ENCODE data around the gene DDX17. TPM values are rescaled to one million over a fixed set of nuclear protein-coding genes. Genes with fewer than 3 reads are reported as not detected.

Gene DDX17
- total RNA-seq, 1 experiment from 2014 or later: 529 TPM

DNA sequence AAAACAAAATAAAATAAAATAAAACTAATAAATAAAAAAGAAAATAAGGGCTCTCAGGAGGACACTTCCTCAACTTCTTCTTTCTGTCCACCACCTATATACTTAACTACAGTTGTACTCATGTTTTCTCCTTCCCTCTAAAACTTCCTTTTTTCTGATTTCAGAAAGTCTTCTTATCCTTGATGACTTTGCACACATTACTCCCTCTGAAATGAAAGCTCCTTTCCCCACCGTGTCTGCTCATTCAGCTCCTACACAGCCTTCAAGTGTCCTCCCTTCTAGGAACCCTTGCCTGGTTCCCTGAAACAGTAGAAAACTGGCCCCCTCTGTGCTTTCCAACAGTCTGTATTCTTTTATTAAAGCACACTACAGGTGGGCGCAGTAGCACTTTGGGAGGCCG lies 18.3 kb upstream of the DDX17 start:
- H3K4me1 ChIP-seq (ENCODE audit: insufficient read depth, low read length): no peaks in the 10 kb centered on the region
- Mint-ChIP-seq H3K4me1 (no peaks in the 10 kb centered on the region), H3K4me3 (no peak overlapping the region), H3K27me3 (ENCODE audit: low read depth) (no peaks in the 10 kb centered on the region; the same call in 1 of the 2 replicates), H3K27ac (0 out of 7 replicates have a peak overlapping the region, but pooled peaks of 1 of the 3 experiments have one; percentile 17), H3K9me3 (no peaks in the 10 kb centered on the region), H3K36me3 (ENCODE audit: insufficient read depth in 1 of 3, low read depth in 3 of 3) (no peaks in the 10 kb centered on the region)
- no peaks in the 10 kb centered on the region for H3K27me3 ChIP-seq (ENCODE audit: insufficient read depth, low read length)
- H4K5ac ChIP-seq (ENCODE audit: insufficient read length, low read depth, low read length): no peak overlapping the region
- no peak overlapping the region for H2BK15ac ChIP-seq (ENCODE audit: low read depth, low read length)
- H2AK5ac ChIP-seq (ENCODE audit: insufficient read length, low read length): no peak overlapping the region
- no peak for DNase-seq
- WGBS (ENCODE audit: extremely low coverage, insufficient read length, low lambda C conversion rate): no CpG with 5 or more reads among the region's 3 CpGs
- H2AFZ ChIP-seq (ENCODE audit: low read length): no peak overlapping the region
- no peak overlapping the region for H4K91ac ChIP-seq (ENCODE audit: insufficient read length, low read depth, low read length)
- H2BK5ac ChIP-seq (ENCODE audit: insufficient read length, low read length): no peak overlapping the region
- no peak overlapping the region for H3K4me2 ChIP-seq (ENCODE audit: insufficient read depth, insufficient read length, low read length)
- TF ChIP-seq, protein P1, sequence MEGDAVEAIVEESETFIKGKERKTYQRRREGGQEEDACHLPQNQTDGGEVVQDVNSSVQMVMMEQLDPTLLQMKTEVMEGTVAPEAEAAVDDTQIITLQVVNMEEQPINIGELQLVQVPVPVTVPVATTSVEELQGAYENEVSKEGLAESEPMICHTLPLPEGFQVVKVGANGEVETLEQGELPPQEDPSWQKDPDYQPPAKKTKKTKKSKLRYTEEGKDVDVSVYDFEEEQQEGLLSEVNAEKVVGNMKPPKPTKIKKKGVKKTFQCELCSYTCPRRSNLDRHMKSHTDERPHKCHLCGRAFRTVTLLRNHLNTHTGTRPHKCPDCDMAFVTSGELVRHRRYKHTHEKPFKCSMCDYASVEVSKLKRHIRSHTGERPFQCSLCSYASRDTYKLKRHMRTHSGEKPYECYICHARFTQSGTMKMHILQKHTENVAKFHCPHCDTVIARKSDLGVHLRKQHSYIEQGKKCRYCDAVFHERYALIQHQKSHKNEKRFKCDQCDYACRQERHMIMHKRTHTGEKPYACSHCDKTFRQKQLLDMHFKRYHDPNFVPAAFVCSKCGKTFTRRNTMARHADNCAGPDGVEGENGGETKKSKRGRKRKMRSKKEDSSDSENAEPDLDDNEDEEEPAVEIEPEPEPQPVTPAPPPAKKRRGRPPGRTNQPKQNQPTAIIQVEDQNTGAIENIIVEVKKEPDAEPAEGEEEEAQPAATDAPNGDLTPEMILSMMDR (conservative IDR thresholded peaks at IDR 0.05): no peak
- no peak overlapping the region for H2BK120ac ChIP-seq (ENCODE audit: low read depth, low read length, poor library complexity, severe bottlenecking)
- H3K56ac ChIP-seq (ENCODE audit: insufficient read length, low read depth, low read length): no peak overlapping the region
- no peak overlapping the region for H3K23ac ChIP-seq (ENCODE audit: insufficient read length, low read depth, low read length)
- H3T11ph ChIP-seq (ENCODE audit: low read length): no peak overlapping the region
- H2BK20ac ChIP-seq (ENCODE audit: low read depth, low read length, poor library complexity, severe bottlenecking): no peak overlapping the region
- no peaks in the 10 kb centered on the region for H3K79me2 ChIP-seq (ENCODE audit: insufficient read depth, low read length)
- H3K9ac ChIP-seq (ENCODE audit: extremely low read depth, insufficient read length, low read length): no peak overlapping the region
- H3K23me2 ChIP-seq (ENCODE audit: insufficient read length, low read depth, low read length, poor library complexity, severe bottlenecking): no peaks in the 10 kb centered on the region
- H3K14ac ChIP-seq (ENCODE audit: insufficient read depth, low read length): no peak overlapping the region
- H2BK12ac ChIP-seq (ENCODE audit: insufficient read length, low read depth, low read length): no peak overlapping the region
- H3K9me3 ChIP-seq (ENCODE audit: control insufficient read depth, low read depth, low read length): no peaks in the 10 kb centered on the region
- H3K27ac ChIP-seq (ENCODE audit: insufficient read length, low read depth, low read length): no peak overlapping the region
- no peaks in the 10 kb centered on the region for H3K79me1 ChIP-seq (ENCODE audit: insufficient read depth, low read depth, low read length, poor library complexity, severe bottlenecking)
- H4K20me1 ChIP-seq (ENCODE audit: control insufficient read depth, insufficient read depth, insufficient read length): no peaks in the 10 kb centered on the region
- H4K8ac ChIP-seq (replicated peaks; ENCODE audit: insufficient read length, low read depth, low read length): no peak overlapping the region
- no peak overlapping the region for H3K4ac ChIP-seq (ENCODE audit: low read depth, low read length)
- no peak overlapping the region for H3K18ac ChIP-seq (ENCODE audit: insufficient read length, low read depth, low read length)
